HepG2 (cell line): Measurements from ENCODE around the gene COMMD1. TPM values are rescaled to one million over a fixed set of nuclear protein-coding genes. Genes with fewer than 3 reads are reported as not detected.

Experiments
- ATAC-seq: fragments of 200-7000 bp; cut with Tn5 transposase; 3 replicates; pipeline ENCODE4 v1.9.1; 2020; ENCODE audit warnings: mild to moderate bottlenecking, moderate library complexity
- BruUV-seq: library from RNA; stranded (reverse); fragments of 400-500 nt; replicated peaks from 2 replicates; lab custom pipeline; 2021; lab: Mats Ljungman, UMichigan
- CTCF ChIA-PET: fragments of 300-600 bp; formaldehyde crosslinking; extraction: SDS; loops from one replicate; lab custom pipeline; 2021; ENCODE audit warnings: low total read pairs, inconsistent platforms, low intra/inter-chr PET ratio; lab: Yijun Ruan, JAX
- POLR2A ChIA-PET: fragments of 350-600 bp; sonication (Branson Sonifier 250); formaldehyde crosslinking; loops from one replicate; lab custom pipeline; 2020; ENCODE audit warnings: antibody characterized with exemption, inconsistent platforms; lab: Yijun Ruan, JAX
- DNase-seq: peaks from one replicate; pipeline ENCODE4 v3.0.0-alpha.2; 2015; ENCODE audit warnings: low spot score
- FAIRE-seq: peaks from 3 replicates; lab custom pipeline; 2011; peaks lifted over from hg19 to GRCh38; lab: Jason Lieb, UNC
- H2AFZ ChIP-seq: one replicate; pipeline ENCODE4 v1.6.1; 2011; ENCODE audit warnings: low read length, inconsistent platforms
- H3K27ac ChIP-seq: fragments of 300-600 bp; 3 replicates; pipeline ENCODE4 v1.8.0; 2011; ENCODE audit warnings: mixed run types, mild to moderate bottlenecking, mixed read lengths, low read length, inconsistent platforms; ENCODE audit not compliant: insufficient read depth; ENCODE audit errors: extremely low read length
- H3K27me3 ChIP-seq, 2 experiments: fragments of 200-600 bp in 1 of 2; 2 replicates in 1 of 2; 3 replicates in 1 of 2; pipeline versions ENCODE4 v1.6.0 to v1.8.0; 2011; ENCODE audit warnings: low read length in 2 of 2, mild to moderate bottlenecking in 2 of 2, moderate library complexity in 2 of 2, inconsistent platforms in 1 of 2; ENCODE audit not compliant: insufficient read depth in 2 of 2, control insufficient read depth in 1 of 2
- H3K36me3 ChIP-seq, 2 experiments: fragments of 200-600 bp in 1 of 2; replicated peaks in 1 of 2; 2 replicates in 1 of 2; 3 replicates in 1 of 2; pipeline versions ENCODE4 v1.5.1 to v1.8.0; 2011; ENCODE audit warnings: low read length in 2 of 2, inconsistent platforms in 1 of 2; ENCODE audit not compliant: insufficient read depth in 2 of 2, control insufficient read depth in 1 of 2
- H3K4me1 ChIP-seq: 2 replicates; pipeline ENCODE4 v1.5.1; 2012; ENCODE audit warnings: low read length, inconsistent platforms; ENCODE audit not compliant: insufficient read depth
- H3K4me2 ChIP-seq: 2 replicates; pipeline ENCODE4 v1.6.0; 2011; ENCODE audit warnings: low read depth, low read length, inconsistent platforms
- H3K4me3 ChIP-seq, 3 experiments: fragments of 200-600 bp in 1 of 3; sonication (generic), shearing (Covaris generic) in 1 of 3; replicated peaks in 1 of 3; 2 replicates each; pipeline ENCODE4 v1.5.1; 2011 to 2016; ENCODE audit warnings: low read length in 3 of 3, inconsistent platforms in 2 of 3, low read depth in 2 of 3, mild to moderate bottlenecking in 2 of 3, control low read depth in 1 of 3, mixed read lengths in 1 of 3; ENCODE audit not compliant: insufficient read depth in 1 of 3
- H3K79me2 ChIP-seq: one replicate; pipeline ENCODE4 v1.6.1; 2011; ENCODE audit warnings: low read length, inconsistent platforms; ENCODE audit not compliant: insufficient read depth
- H3K9ac ChIP-seq: 2 replicates; pipeline ENCODE4 v1.6.0; 2011; ENCODE audit warnings: mild to moderate bottlenecking, low read depth, low read length, inconsistent platforms; ENCODE audit not compliant: insufficient read depth
- H3K9me3 ChIP-seq: 2 replicates; pipeline ENCODE4 v1.5.1; 2012; ENCODE audit warnings: mild to moderate bottlenecking, low read length
- H4K20me1 ChIP-seq: 2 replicates; pipeline ENCODE4 v1.6.0; 2011; ENCODE audit warnings: inconsistent platforms, mild to moderate bottlenecking, low read length, moderate library complexity; ENCODE audit not compliant: insufficient read depth
- CHD4 ChIP-seq: fragments of 200-600 bp; sonication (generic); IDR thresholded peaks from 2 replicates; pipeline ENCODE4 v1.7.0; 2017; ENCODE audit warnings: mild to moderate bottlenecking, low read length, borderline replicate concordance
- CREBL2 ChIP-seq: sonication (generic); formaldehyde crosslinking; IDR thresholded peaks from 2 replicates; pipeline ENCODE4 v1.8.1; 2023; ENCODE audit warnings: missing genetic modification reagents, mild to moderate bottlenecking, borderline replicate concordance
- GATAD2A ChIP-seq: IDR thresholded peaks from 2 replicates; pipeline ENCODE4 v1.6.1; 2016
- HNRNPL ChIP-seq: fragments of 200-400 bp; formaldehyde crosslinking; IDR thresholded peaks from 2 replicates; pipeline ENCODE4 v1.6.1; 2017; ENCODE audit warnings: mild to moderate bottlenecking, low read depth, low read length
- HNRNPLL ChIP-seq: fragments of 200-400 bp; formaldehyde crosslinking; IDR thresholded peaks from 2 replicates; pipeline ENCODE4 v1.6.1; 2017; ENCODE audit warnings: mild to moderate bottlenecking, low read depth, low read length; ENCODE audit not compliant: poor library complexity, severe bottlenecking
- IRF2 ChIP-seq: IDR thresholded peaks from 2 replicates; pipeline ENCODE4 v1.6.1; 2018; ENCODE audit warnings: missing genetic modification reagents, missing compliant biosample characterization
- JARID2 ChIP-seq: sonication (generic); formaldehyde crosslinking; IDR thresholded peaks from 2 replicates; pipeline ENCODE4 v1.8.1; 2023; ENCODE audit warnings: missing genetic modification reagents, inconsistent platforms; ENCODE audit not compliant: insufficient replicate concordance
- KAT2B ChIP-seq: fragments of 150-350 bp; IDR thresholded peaks from 2 replicates; pipeline ENCODE4 v1.6.1; 2014; ENCODE audit warnings: low read depth, low read length, borderline replicate concordance
- KAT8 ChIP-seq: IDR thresholded peaks from 2 replicates; pipeline ENCODE4 v1.6.1; 2016; ENCODE audit warnings: missing genetic modification reagents, missing compliant biosample characterization
- KMT2B ChIP-seq: IDR thresholded peaks from 2 replicates; pipeline ENCODE4 v1.6.1; 2016; ENCODE audit warnings: missing genetic modification reagents, missing compliant biosample characterization
- MEIS2 ChIP-seq: sonication (generic); formaldehyde crosslinking; IDR thresholded peaks from 2 replicates; pipeline ENCODE4 v1.9.0; 2021; ENCODE audit warnings: mild to moderate bottlenecking, missing genetic modification reagents
- MTF2 ChIP-seq: sonication (generic); formaldehyde crosslinking; IDR thresholded peaks from 2 replicates; pipeline ENCODE4 v1.5.0; 2020; ENCODE audit warnings: missing genetic modification reagents, borderline replicate concordance
- MYPOP ChIP-seq: sonication (generic); formaldehyde crosslinking; IDR thresholded peaks from 2 replicates; pipeline ENCODE4 v1.8.1; 2023; ENCODE audit warnings: mild to moderate bottlenecking, moderate library complexity, missing genetic modification reagents
- NFE2 ChIP-seq: sonication (generic); formaldehyde crosslinking; IDR thresholded peaks from 2 replicates; pipeline ENCODE4 v1.4.0; 2020; ENCODE audit warnings: missing genetic modification reagents
- PRDM4 ChIP-seq: sonication (generic); formaldehyde crosslinking; IDR thresholded peaks from 2 replicates; pipeline ENCODE4 v1.9.0; 2021; ENCODE audit warnings: missing genetic modification reagents, borderline replicate concordance
- RNF2 ChIP-seq: fragments of 450-650 bp; conservative IDR thresholded peaks from 2 replicates; pipeline ENCODE4 v1.6.1; 2016; ENCODE audit warnings: low read depth
- THAP7 ChIP-seq: sonication (generic); formaldehyde crosslinking; IDR thresholded peaks from 2 replicates; pipeline ENCODE4 v1.8.1; 2023; ENCODE audit warnings: mild to moderate bottlenecking, missing genetic modification reagents
- TOE1 ChIP-seq: sonication (generic); formaldehyde crosslinking; IDR thresholded peaks from 2 replicates; pipeline ENCODE4 v1.4.0; 2020; ENCODE audit warnings: mild to moderate bottlenecking, missing genetic modification reagents
- YEATS2 ChIP-seq: sonication (generic); formaldehyde crosslinking; IDR thresholded peaks from 2 replicates; pipeline ENCODE4 v1.4.0; 2020; ENCODE audit warnings: missing genetic modification reagents, borderline replicate concordance
- ZBTB8A ChIP-seq: sonication (generic); formaldehyde crosslinking; IDR thresholded peaks from 2 replicates; pipeline ENCODE4 v1.4.0; 2020; ENCODE audit warnings: mild to moderate bottlenecking, low read depth, missing genetic modification reagents, borderline replicate concordance
- ZNF331 ChIP-seq: sonication (generic); formaldehyde crosslinking; IDR thresholded peaks from 2 replicates; pipeline ENCODE4 v1.4.0; 2020; ENCODE audit warnings: missing genetic modification reagents
- ZNF350 ChIP-seq: sonication (generic); formaldehyde crosslinking; IDR thresholded peaks from 2 replicates; pipeline ENCODE4 v1.4.0; 2020; ENCODE audit warnings: mild to moderate bottlenecking, low read depth, missing genetic modification reagents, borderline replicate concordance
- ZNF44 ChIP-seq: sonication (generic); formaldehyde crosslinking; IDR thresholded peaks from 2 replicates; pipeline ENCODE4 v1.5.1; 2020; ENCODE audit warnings: mild to moderate bottlenecking, missing genetic modification reagents
- ZNF557 ChIP-seq: sonication (generic); formaldehyde crosslinking; IDR thresholded peaks from 2 replicates; pipeline ENCODE4 v1.4.0; 2020; ENCODE audit warnings: missing genetic modification reagents
- WGBS: methylation state at CpG from one replicate; pipeline ENCODE4 v1.1.6; 2017; ENCODE audit warnings: low lambda C conversion rate; 5-methylcytosine and 5-hydroxymethylcytosine counted together
- in situ Hi-C: cut with HindIII; loops from 2 replicates; pipeline ENCODE4 v1.10.0; 2017; ENCODE audit warnings: low pct_unique_long_range_greater_than_20kb; ENCODE audit not compliant: extremely low pct_ligation_motif_present
- intact Hi-C: fragments of 100-400 bp; cut with micrococcal nuclease; formaldehyde crosslinking; loops from one replicate; pipeline ENCODE4 v1.10.0; 2022; ENCODE audit not compliant: unreplicated experiment
- polyA plus RNA-seq, 8 experiments: library from polyadenylated mRNA; depleted of rRNA in 3 of 8; stranded (reverse) in 7 of 8; unstranded in 1 of 8; fragments of >200 nt; fragmentation: Illumina TruSeq in 4 of 8; extraction: Trizol in 4 of 8; gene quantifications; 2 replicates each; pipeline versions ENCODE4 v1.2.1 to v1.2.3, GENCODE V29; 2011 to 2016; ENCODE audit warnings: low read depth in 4 of 8, missing spikeins in 1 of 8, mixed read lengths in 1 of 8; ENCODE audit not compliant: insufficient read depth in 1 of 8
- total RNA-seq, 5 experiments: library from RNA; depleted of rRNA; stranded (reverse); fragments of >200 nt; fragmentation: Illumina TruSeq; extraction: Trizol; gene quantifications; 2 replicates each; pipeline ENCODE4 v1.2.3, GENCODE V29; 2016; ENCODE audit warnings: low read depth in 1 of 5

COMMD1 gene
- total and polyA plus RNA-seq, 2 of the 13 experiments (the other 11 are each of a cell fraction or from before 2014, with no cell fraction given): 25.7 to 105 TPM

- Histone ChIP-seq H3K36me3 (no peaks in the 10 kb centered on the region), H3K9me3 (no peaks in the 10 kb centered on the region), H3K9ac (no peak overlapping the region), H3K4me3 (no peak overlapping the region), H3K27ac (no peak overlapping the region), H3K79me2 (no peaks in the 10 kb centered on the region), H2AFZ (no peak overlapping the region), H4K20me1 (no peaks in the 10 kb centered on the region), H3K27me3 (no peaks in the 10 kb centered on the region; a peak in 2 of 5 replicates), H3K4me2 (no peak overlapping the region), H3K4me1 (no peaks in the 10 kb centered on the region)
- peak; percentile 83 for ATAC-seq
- no TSS peak for BruUV-seq
- peak; percentile 46 for DNase-seq
- in situ Hi-C loops: no loop called here
- 5% methylated on average over 2 of the region's 2 CpGs for WGBS
- ChIA-PET POLR2A (no interaction called here), CTCF (no interaction called here)
- peak; percentile 56 for FAIRE-seq
- intact Hi-C loops: no loop called here
- TF ChIP-seq MYPOP (CRISPR knock-in tag) (no peak), IRF2 (CRISPR knock-in tag) (no peak), ZNF44 (CRISPR knock-in tag) (no peak), ZNF331 (CRISPR knock-in tag) (peak; percentile 30; the same call in 1 of the 2 replicates), HNRNPL (no peak), RNF2 (no peak), CREBL2 (CRISPR knock-in tag) (no peak), NFE2 (CRISPR knock-in tag) (no peak), KAT2B (no peak), TOE1 (CRISPR knock-in tag) (no peak), MTF2 (CRISPR knock-in tag) (no peak), HNRNPLL (no peak), ZNF350 (no peak), ZNF557 (CRISPR knock-in tag) (no peak), KAT8 (CRISPR knock-in tag) (0 out of 2 replicates have a peak, but pooled peaks have one; percentile 22), THAP7 (CRISPR knock-in tag) (no peak), PRDM4 (CRISPR knock-in tag) (no peak), JARID2 (CRISPR knock-in tag) (no peak), YEATS2 (CRISPR knock-in tag) (0 out of 2 replicates have a peak, but pooled peaks have one; percentile 30), KMT2B (CRISPR knock-in tag) (peak; percentile 29; the same call in 1 of the 2 replicates), ZBTB8A (no peak), GATAD2A (CRISPR knock-in tag) (no peak), CHD4 (no peak), MEIS2 (no peak)
Observed at GRCh38 chr2:61898810-61899209, 6.7 kb upstream of the COMMD1 start.
